Neuronal stem cell (in vitro differentiated cells): Measurements from ENCODE around the gene FGD2.

Source experiments
- DNase-seq: peaks from one replicate; pipeline ENCODE4 v3.0.0-alpha.2; 2013; ENCODE audit warnings: low spot score
- H2AFZ ChIP-seq: one replicate; pipeline ENCODE4 v1.6.1; 2013; ENCODE audit warnings: mild to moderate bottlenecking, low read length, inconsistent platforms
- H2AK5ac ChIP-seq: 2 replicates; pipeline ENCODE4 v1.6.1; 2013; ENCODE audit warnings: low read depth, mild to moderate bottlenecking, inconsistent platforms, low read length, moderate library complexity, mixed read lengths
- H2BK120ac ChIP-seq: 2 replicates; pipeline ENCODE4 v1.6.1; 2013; ENCODE audit warnings: low read depth, mild to moderate bottlenecking, inconsistent platforms, low read length, moderate library complexity, mixed read lengths
- H2BK12ac ChIP-seq: one replicate; pipeline ENCODE4 v1.6.1; 2013; ENCODE audit warnings: low read length, inconsistent platforms
- H2BK15ac ChIP-seq: 2 replicates; pipeline ENCODE4 v1.6.1; 2013; ENCODE audit warnings: mild to moderate bottlenecking, low read length, inconsistent platforms, mixed read lengths
- H2BK5ac ChIP-seq: one replicate; pipeline ENCODE4 v1.6.1; 2013; ENCODE audit warnings: inconsistent platforms, mild to moderate bottlenecking, low read length, moderate library complexity
- H3K14ac ChIP-seq: one replicate; pipeline ENCODE4 v1.6.1; 2013; ENCODE audit warnings: low read length, inconsistent platforms
- H3K18ac ChIP-seq: 2 replicates; pipeline ENCODE4 v1.6.1; 2013; ENCODE audit warnings: low read length, inconsistent platforms
- H3K23ac ChIP-seq: 2 replicates; pipeline ENCODE4 v1.6.1; 2013; ENCODE audit warnings: low read depth, mild to moderate bottlenecking, mixed read lengths, low read length, inconsistent platforms; ENCODE audit not compliant: poor library complexity
- H3K27ac ChIP-seq: replicated peaks from 3 replicates; pipeline ENCODE4 v1.5.1; 2013; ENCODE audit warnings: low read length, inconsistent platforms
- H3K27me3 ChIP-seq, 3 experiments: 2 replicates each; pipeline ENCODE4 v1.6.1; 2013; ENCODE audit warnings: low read length in 3 of 3, mild to moderate bottlenecking in 2 of 3, inconsistent platforms in 1 of 3, low read depth in 1 of 3, mixed read lengths in 1 of 3, moderate library complexity in 1 of 3; ENCODE audit not compliant: control insufficient read depth in 3 of 3, insufficient read depth in 3 of 3
- H3K36me3 ChIP-seq, 2 donors: replicated peaks in 1 of 2; 2 replicates each; pipeline ENCODE4 v1.6.1; 2013; ENCODE audit warnings: low read length in 2 of 2; ENCODE audit not compliant: control insufficient read depth in 2 of 2, insufficient read depth in 2 of 2
- H3K4ac ChIP-seq: 2 replicates; pipeline ENCODE4 v1.6.1; 2013; ENCODE audit warnings: inconsistent platforms, mild to moderate bottlenecking, low read length, moderate library complexity
- H3K4me1 ChIP-seq, 2 donors: 1 replicate in 1 of 2; 2 replicates in 1 of 2; pipeline ENCODE4 v1.6.1; 2013; ENCODE audit warnings: low read length in 2 of 2, low read depth in 1 of 2; ENCODE audit not compliant: control insufficient read depth in 2 of 2, insufficient read depth in 1 of 2
- H3K4me2 ChIP-seq: one replicate; pipeline ENCODE4 v1.6.1; 2013; ENCODE audit warnings: mild to moderate bottlenecking, low read length, inconsistent platforms; ENCODE audit not compliant: insufficient read depth, poor library complexity, severe bottlenecking
- H3K4me3 ChIP-seq, 2 donors: 2 replicates each; pipeline ENCODE4 v1.5.1; 2013; ENCODE audit warnings: low read length in 2 of 2, mild to moderate bottlenecking in 2 of 2, inconsistent platforms in 1 of 2, moderate library complexity in 1 of 2
- H3K79me1 ChIP-seq: one replicate; pipeline ENCODE4 v1.6.1; 2013; ENCODE audit warnings: low read depth, mild to moderate bottlenecking, inconsistent platforms, low read length, moderate library complexity
- H3K9ac ChIP-seq: one replicate; pipeline ENCODE4 v1.6.1; 2013; ENCODE audit warnings: mild to moderate bottlenecking, low read depth, low read length, inconsistent platforms; ENCODE audit not compliant: poor library complexity
- H3K9me3 ChIP-seq, 2 donors: replicated peaks in 1 of 2; 2 replicates each; pipeline versions ENCODE3 to v1.6.1; 2013; ENCODE audit warnings: low read length in 2 of 2, mild to moderate bottlenecking in 2 of 2, inconsistent platforms in 1 of 2, low read depth in 1 of 2, mixed read lengths in 1 of 2, moderate library complexity in 1 of 2; ENCODE audit not compliant: control insufficient read depth in 2 of 2, insufficient read depth in 1 of 2
- H4K8ac ChIP-seq: one replicate; pipeline ENCODE4 v1.6.1; 2013; ENCODE audit warnings: low read depth, mild to moderate bottlenecking, inconsistent platforms, low read length, moderate library complexity
- H4K91ac ChIP-seq: one replicate; pipeline ENCODE4 v1.6.1; 2013; ENCODE audit warnings: low read length, low read depth, mild to moderate bottlenecking, inconsistent platforms; ENCODE audit not compliant: poor library complexity
- WGBS, 2 donors: extraction: QIAGEN DNeasy Blood & Tissue Kit; methylation state at CpG; one replicate each; pipeline ENCODE4 v1.1.7; 2013; ENCODE audit warnings: missing lambda C conversion rate in 2 of 2, mixed read lengths in 1 of 2; ENCODE audit not compliant: insufficient read length in 2 of 2, insufficient replicate concordance in 1 of 2; ENCODE audit errors: extremely low coverage in 2 of 2; 5-methylcytosine and 5-hydroxymethylcytosine counted together

FGD2 gene

GRCh38 chr6:37027811-37028469 is 22.5 kb downstream of the FGD2 start:
- Histone ChIP-seq H4K8ac (no peak overlapping the region), H2AFZ (no peak overlapping the region), H2BK120ac (no peak overlapping the region), H3K36me3 (no peaks in the 10 kb centered on the region), H2BK12ac (no peak overlapping the region), H3K14ac (no peak overlapping the region), H2BK5ac (no peak overlapping the region), H3K9ac (no peak overlapping the region), H3K27ac (no peak overlapping the region), H3K23ac (peak overlapping the region; percentile 12), H2BK15ac (peak overlapping the region; percentile 60), H3K18ac (peak overlapping the region; percentile 33), H2AK5ac (peak overlapping the region; percentile 70), H3K4me3 (no peak overlapping the region), H4K91ac (peak overlapping the region; percentile 93), H3K79me1 (no peaks in the 10 kb centered on the region), H3K4ac (no peak overlapping the region), H3K9me3 (peaks cover 5 to 7% of the 10 kb centered on the region in 2 donors), H3K4me1 (no peaks in the 10 kb centered on the region), H3K27me3 (peaks cover 0 to 6% (median 0%) of the 10 kb centered on the region in 3 experiments), H3K4me2 (no peak overlapping the region)
- no peak for DNase-seq
- WGBS, 2 donors = no CpG with 5 or more reads among the region's 17 CpGs

GRCh38 chr6:37029249-37029971 is 24.0 kb downstream of the FGD2 start:
- H2AFZ ChIP-seq = no peak overlapping the region
- no peak overlapping the region for H2BK5ac ChIP-seq
- H4K91ac ChIP-seq = no peak overlapping the region
- H3K14ac ChIP-seq = no peak overlapping the region
- WGBS, 2 donors = no CpG with 5 or more reads among the region's 4 CpGs
- H2AK5ac ChIP-seq = no peak overlapping the region
- no peaks in the 10 kb centered on the region for H3K27me3 ChIP-seq
- H3K9ac ChIP-seq = no peak overlapping the region
- no peak overlapping the region for H2BK15ac ChIP-seq
- no peaks in the 10 kb centered on the region for H3K4me1 ChIP-seq
- no peak overlapping the region for H3K23ac ChIP-seq
- H3K4me2 ChIP-seq = no peak overlapping the region
- no peaks in the 10 kb centered on the region for H3K79me1 ChIP-seq
- no peak overlapping the region for H2BK12ac ChIP-seq
- H3K4me3 ChIP-seq = no peak overlapping the region
- peak; percentile 48 for DNase-seq
- peaks cover 5 to 7% of the 10 kb centered on the region in 2 donors for H3K9me3 ChIP-seq
- H3K27ac ChIP-seq = no peak overlapping the region
- H3K36me3 ChIP-seq = no peaks in the 10 kb centered on the region
- H3K18ac ChIP-seq = no peak overlapping the region
- no peak overlapping the region for H3K4ac ChIP-seq
- H2BK120ac ChIP-seq = no peak overlapping the region
- H4K8ac ChIP-seq = no peak overlapping the region

DNA sequence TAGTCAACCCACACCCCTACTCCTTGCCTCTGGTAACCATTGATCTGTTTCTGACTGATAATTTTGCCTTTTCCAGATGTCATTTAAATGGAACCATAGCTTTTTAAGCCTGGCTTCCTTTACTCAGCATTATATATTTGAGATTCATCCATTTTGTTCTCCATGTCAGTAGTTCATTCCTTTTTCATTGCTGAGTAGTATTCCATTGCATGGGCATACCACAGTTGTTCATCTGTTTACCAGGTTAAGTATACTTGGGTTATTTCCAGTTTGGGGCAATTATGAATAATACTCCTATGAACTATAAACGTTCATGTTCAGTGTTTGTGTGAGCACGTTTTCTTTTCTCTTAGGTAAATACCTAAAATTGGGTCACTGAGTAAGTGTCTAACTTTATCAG is 25.1 kb downstream of the FGD2 start:
- no peak for DNase-seq
- no peaks in the 10 kb centered on the region for H3K79me1 ChIP-seq
- H2AFZ ChIP-seq = no peak overlapping the region
- no peak overlapping the region for H4K91ac ChIP-seq
- no peak overlapping the region for H3K18ac ChIP-seq
- no peak overlapping the region for H3K4me2 ChIP-seq
- WGBS, 2 donors = no CpG with 5 or more reads among the region's 2 CpGs
- H3K27ac ChIP-seq = no peak overlapping the region
- H3K4ac ChIP-seq = no peak overlapping the region
- H3K36me3 ChIP-seq = no peaks in the 10 kb centered on the region
- H3K9ac ChIP-seq = no peak overlapping the region
- no peak overlapping the region for H3K14ac ChIP-seq
- no peak overlapping the region for H4K8ac ChIP-seq
- H3K4me1 ChIP-seq = no peaks in the 10 kb centered on the region
- no peak overlapping the region for H2BK15ac ChIP-seq
- H2BK12ac ChIP-seq = no peak overlapping the region
- no peak overlapping the region for H2BK120ac ChIP-seq
- no peaks in the 10 kb centered on the region for H3K27me3 ChIP-seq
- H3K4me3 ChIP-seq = no peak overlapping the region
- no peak overlapping the region for H2BK5ac ChIP-seq
- no peak overlapping the region for H3K23ac ChIP-seq
- H3K9me3 ChIP-seq = peaks cover 5 to 7% of the 10 kb centered on the region in 2 donors
- H2AK5ac ChIP-seq = no peak overlapping the region

- Histone ChIP-seq H3K9me3 (peaks cover 5 to 7% of the 10 kb centered on the region in 2 donors), H3K23ac (no peak overlapping the region), H3K4me1 (no peaks in the 10 kb centered on the region), H2BK15ac (no peak overlapping the region), H4K8ac (no peak overlapping the region), H2BK120ac (no peak overlapping the region), H2AFZ (no peak overlapping the region), H2BK5ac (no peak overlapping the region), H3K27me3 (no peaks in the 10 kb centered on the region), H2BK12ac (no peak overlapping the region), H3K4ac (no peak overlapping the region), H4K91ac (no peak overlapping the region), H3K4me2 (no peak overlapping the region), H3K79me1 (no peaks in the 10 kb centered on the region), H3K27ac (no peak overlapping the region), H3K4me3 (no peak overlapping the region), H3K14ac (no peak overlapping the region), H3K36me3 (no peaks in the 10 kb centered on the region), H3K9ac (no peak overlapping the region), H2AK5ac (no peak overlapping the region), H3K18ac (no peak overlapping the region)
- no peak for DNase-seq
- WGBS, 2 donors = no CpG with 5 or more reads among the region's 7 CpGs
These were observed 26.8 kb downstream of the FGD2 start for GRCh38 chr6:37032239-37032638.
